ENCODE measurements around the gene OTOS.

The OTOS gene

GRCh38 chr2:240121675-240122074 is 18.8 kb downstream of the OTOS start:
- TF ChIP-seq, protein P1, sequence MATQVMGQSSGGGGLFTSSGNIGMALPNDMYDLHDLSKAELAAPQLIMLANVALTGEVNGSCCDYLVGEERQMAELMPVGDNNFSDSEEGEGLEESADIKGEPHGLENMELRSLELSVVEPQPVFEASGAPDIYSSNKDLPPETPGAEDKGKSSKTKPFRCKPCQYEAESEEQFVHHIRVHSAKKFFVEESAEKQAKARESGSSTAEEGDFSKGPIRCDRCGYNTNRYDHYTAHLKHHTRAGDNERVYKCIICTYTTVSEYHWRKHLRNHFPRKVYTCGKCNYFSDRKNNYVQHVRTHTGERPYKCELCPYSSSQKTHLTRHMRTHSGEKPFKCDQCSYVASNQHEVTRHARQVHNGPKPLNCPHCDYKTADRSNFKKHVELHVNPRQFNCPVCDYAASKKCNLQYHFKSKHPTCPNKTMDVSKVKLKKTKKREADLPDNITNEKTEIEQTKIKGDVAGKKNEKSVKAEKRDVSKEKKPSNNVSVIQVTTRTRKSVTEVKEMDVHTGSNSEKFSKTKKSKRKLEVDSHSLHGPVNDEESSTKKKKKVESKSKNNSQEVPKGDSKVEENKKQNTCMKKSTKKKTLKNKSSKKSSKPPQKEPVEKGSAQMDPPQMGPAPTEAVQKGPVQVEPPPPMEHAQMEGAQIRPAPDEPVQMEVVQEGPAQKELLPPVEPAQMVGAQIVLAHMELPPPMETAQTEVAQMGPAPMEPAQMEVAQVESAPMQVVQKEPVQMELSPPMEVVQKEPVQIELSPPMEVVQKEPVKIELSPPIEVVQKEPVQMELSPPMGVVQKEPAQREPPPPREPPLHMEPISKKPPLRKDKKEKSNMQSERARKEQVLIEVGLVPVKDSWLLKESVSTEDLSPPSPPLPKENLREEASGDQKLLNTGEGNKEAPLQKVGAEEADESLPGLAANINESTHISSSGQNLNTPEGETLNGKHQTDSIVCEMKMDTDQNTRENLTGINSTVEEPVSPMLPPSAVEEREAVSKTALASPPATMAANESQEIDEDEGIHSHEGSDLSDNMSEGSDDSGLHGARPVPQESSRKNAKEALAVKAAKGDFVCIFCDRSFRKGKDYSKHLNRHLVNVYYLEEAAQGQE (IDR thresholded peaks at IDR 0.05; ENCODE audit: insufficient read depth in 1 of 2, low read depth in 2 of 2, low read length in 2 of 2), result no peak
- TF ChIP-seq POLR2AphosphoS5 (IDR thresholded peaks at IDR 0.05; ENCODE audit: low read depth, low read length) (no peak), FOXP2 (optimal IDR thresholded peaks at IDR 0.05; ENCODE audit: borderline replicate concordance, extremely low read depth, extremely low read length, insufficient read depth) (no peak), TAF1 (IDR thresholded peaks at IDR 0.05; ENCODE audit: borderline replicate concordance, insufficient read depth, low read length) (no peak), SIN3A (IDR thresholded peaks at IDR 0.05; ENCODE audit: borderline replicate concordance, insufficient read depth, low read length) (no peak)

DNA sequence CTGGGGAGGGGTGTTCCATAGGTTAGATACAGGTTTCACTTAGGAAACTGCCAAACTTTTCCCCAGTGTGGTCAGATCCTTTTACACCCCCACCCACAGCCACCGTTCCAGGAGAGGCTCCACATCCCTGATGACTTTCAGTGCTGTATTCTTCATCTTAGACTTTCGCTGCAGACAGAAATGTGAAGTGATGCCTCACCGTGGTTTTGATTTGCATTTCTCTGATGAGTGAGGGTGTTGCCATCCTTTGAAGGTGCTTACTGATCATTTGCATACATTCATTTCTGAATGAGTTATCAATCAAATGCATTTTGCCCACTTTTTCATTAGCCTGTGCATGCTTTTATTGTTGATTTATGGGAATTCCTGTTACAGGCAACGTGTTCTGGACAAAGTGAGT is 19.3 kb downstream of the OTOS start:
- TF ChIP-seq, protein P1 (IDR thresholded peaks at IDR 0.05; ENCODE audit: insufficient read depth in 1 of 2, low read depth in 2 of 2, low read length in 2 of 2), result no peak
- TF ChIP-seq FOXP2 (optimal IDR thresholded peaks at IDR 0.05; ENCODE audit: borderline replicate concordance, extremely low read depth, extremely low read length, insufficient read depth) (no peak), SIN3A (IDR thresholded peaks at IDR 0.05; ENCODE audit: borderline replicate concordance, insufficient read depth, low read length) (no peak), TAF1 (IDR thresholded peaks at IDR 0.05; ENCODE audit: borderline replicate concordance, insufficient read depth, low read length) (no peak)

DNA sequence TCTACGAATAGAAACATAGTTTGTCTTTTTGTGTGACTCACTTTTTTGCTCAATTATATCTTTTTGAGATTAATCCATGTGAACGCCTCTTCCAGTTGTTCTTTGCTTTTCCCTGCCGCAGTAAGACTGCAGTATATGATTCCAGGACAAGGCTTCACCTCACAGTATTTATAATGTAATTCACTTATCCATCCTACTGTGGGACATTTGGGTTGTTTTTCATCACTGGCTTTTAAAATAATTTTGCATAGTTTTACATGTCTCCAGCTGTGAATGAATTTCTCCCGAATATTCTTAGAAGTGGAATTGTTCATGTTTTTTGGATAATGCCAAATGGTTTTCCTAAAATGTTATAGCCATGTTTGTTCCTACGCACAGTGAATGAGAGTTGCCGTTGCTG is 26.2 kb downstream of the OTOS start:
- TF ChIP-seq TAF1 (IDR thresholded peaks at IDR 0.05; ENCODE audit: borderline replicate concordance, insufficient read depth, low read length) (no peak), FOXP2 (optimal IDR thresholded peaks at IDR 0.05; ENCODE audit: borderline replicate concordance, extremely low read depth, extremely low read length, insufficient read depth) (no peak), SIN3A (IDR thresholded peaks at IDR 0.05; ENCODE audit: borderline replicate concordance, insufficient read depth, low read length) (no peak), POLR2AphosphoS5 (IDR thresholded peaks at IDR 0.05; ENCODE audit: low read depth, low read length) (no peak)
- TF ChIP-seq, protein P1 (IDR thresholded peaks at IDR 0.05; ENCODE audit: insufficient read depth in 1 of 2, low read depth in 2 of 2, low read length in 2 of 2), result no peak

GRCh38 chr2:240112914-240113690 is 27.4 kb downstream of the OTOS start:
- TF ChIP-seq FOXP2 (optimal IDR thresholded peaks at IDR 0.05; ENCODE audit: borderline replicate concordance, extremely low read depth, extremely low read length, insufficient read depth) (no peak), POLR2AphosphoS5 (IDR thresholded peaks at IDR 0.05; ENCODE audit: low read depth, low read length) (no peak), SIN3A (IDR thresholded peaks at IDR 0.05; ENCODE audit: borderline replicate concordance, insufficient read depth, low read length) (no peak), TAF1 (IDR thresholded peaks at IDR 0.05; ENCODE audit: borderline replicate concordance, insufficient read depth, low read length) (no peak)
- TF ChIP-seq, protein P1 (IDR thresholded peaks at IDR 0.05; ENCODE audit: insufficient read depth in 1 of 2, low read depth in 2 of 2, low read length in 2 of 2), result no peak
